H9 (cell line): ENCODE results near the gene HEYL. TPM values are rescaled to one million over a fixed set of nuclear protein-coding genes. Genes with fewer than 3 reads are reported as not detected.

Experiments
- DNase-seq: peaks from one replicate; pipeline ENCODE4 v3.0.0-alpha.2; 2017
- H2AFZ ChIP-seq: one replicate; pipeline ENCODE4 v1.6.1; 2013; ENCODE audit warnings: mild to moderate bottlenecking, low read length, control low read depth, moderate library complexity
- H2AK5ac ChIP-seq: 2 replicates; pipeline ENCODE4 v1.6.1; 2013; ENCODE audit warnings: low read length, control low read depth, mixed read lengths; ENCODE audit not compliant: insufficient read length
- H2BK120ac ChIP-seq: one replicate; pipeline ENCODE4 v1.6.1; 2013; ENCODE audit warnings: low read depth, mild to moderate bottlenecking, low read length, control low read depth, inconsistent platforms; ENCODE audit not compliant: poor library complexity, severe bottlenecking
- H2BK12ac ChIP-seq: 2 replicates; pipeline ENCODE4 v1.6.1; 2013; ENCODE audit warnings: low read length, control low read depth, mixed read lengths, low read depth; ENCODE audit not compliant: insufficient read length
- H2BK15ac ChIP-seq: 2 replicates; pipeline ENCODE4 v1.6.1; 2013; ENCODE audit warnings: low read depth, low read length, control low read depth
- H2BK20ac ChIP-seq: one replicate; pipeline ENCODE4 v1.6.1; 2013; ENCODE audit warnings: low read depth, mild to moderate bottlenecking, low read length, control low read depth, inconsistent platforms; ENCODE audit not compliant: poor library complexity, severe bottlenecking
- H2BK5ac ChIP-seq: 2 replicates; pipeline ENCODE4 v1.6.1; 2013; ENCODE audit warnings: low read length, control low read depth, mixed read lengths; ENCODE audit not compliant: insufficient read length
- H3K14ac ChIP-seq: 2 replicates; pipeline ENCODE4 v1.6.1; 2013; ENCODE audit warnings: low read length, control low read depth; ENCODE audit not compliant: insufficient read depth
- H3K18ac ChIP-seq: 2 replicates; pipeline ENCODE4 v1.6.1; 2013; ENCODE audit warnings: low read depth, mild to moderate bottlenecking, mixed read lengths, low read length, control low read depth; ENCODE audit not compliant: insufficient read length
- H3K23ac ChIP-seq: 2 replicates; pipeline ENCODE4 v1.6.1; 2013; ENCODE audit warnings: low read length, control low read depth, mixed read lengths, low read depth; ENCODE audit not compliant: insufficient read length
- H3K23me2 ChIP-seq: 2 replicates; pipeline ENCODE4 v1.6.1; 2013; ENCODE audit warnings: low read depth, mild to moderate bottlenecking, mixed read lengths, low read length, control low read depth; ENCODE audit not compliant: insufficient read length, poor library complexity, severe bottlenecking
- H3K27ac ChIP-seq: 2 replicates; pipeline ENCODE4 v1.5.1; 2013; ENCODE audit warnings: low read length, control low read depth, mixed read lengths, low read depth; ENCODE audit not compliant: insufficient read length
- H3K27me3 ChIP-seq: 2 replicates; pipeline ENCODE4 v1.6.1; 2013; ENCODE audit warnings: low read length, control low read depth, inconsistent platforms; ENCODE audit not compliant: insufficient read depth
- H3K4ac ChIP-seq: 2 replicates; pipeline ENCODE4 v1.6.1; 2013; ENCODE audit warnings: low read depth, mild to moderate bottlenecking, control low read depth, inconsistent platforms, low read length, moderate library complexity
- H3K4me1 ChIP-seq: 2 replicates; pipeline ENCODE4 v1.6.1; 2013; ENCODE audit warnings: low read length, control low read depth, inconsistent platforms; ENCODE audit not compliant: insufficient read depth
- H3K4me2 ChIP-seq: 2 replicates; pipeline ENCODE4 v1.6.1; 2013; ENCODE audit warnings: low read length, control low read depth, mixed read lengths; ENCODE audit not compliant: insufficient read length, insufficient read depth
- H3K56ac ChIP-seq: 2 replicates; pipeline ENCODE4 v1.6.1; 2013; ENCODE audit warnings: low read depth, mild to moderate bottlenecking, mixed read lengths, low read length, control low read depth; ENCODE audit not compliant: insufficient read length
- H3K79me1 ChIP-seq: 2 replicates; pipeline ENCODE4 v1.6.1; 2013; ENCODE audit warnings: low read depth, mild to moderate bottlenecking, moderate library complexity, low read length, control low read depth, inconsistent platforms; ENCODE audit not compliant: insufficient read depth, poor library complexity, severe bottlenecking
- H3K79me2 ChIP-seq: 2 replicates; pipeline ENCODE4 v1.6.1; 2013; ENCODE audit warnings: low read length, control low read depth, inconsistent platforms; ENCODE audit not compliant: insufficient read depth
- H3K9ac ChIP-seq: 2 replicates; pipeline ENCODE4 v1.6.1; 2013; ENCODE audit warnings: low read length, control low read depth, mixed read lengths; ENCODE audit not compliant: insufficient read length; ENCODE audit errors: extremely low read depth
- H3K9me3 ChIP-seq: one replicate; pipeline ENCODE4 v1.6.1; 2013; ENCODE audit warnings: low read depth, low read length, inconsistent platforms; ENCODE audit not compliant: control insufficient read depth
- H3T11ph ChIP-seq: one replicate; pipeline ENCODE4 v1.6.1; 2013; ENCODE audit warnings: mild to moderate bottlenecking, low read length, control low read depth, inconsistent platforms
- H4K20me1 ChIP-seq: one replicate; pipeline ENCODE4 v1.6.1; 2013; ENCODE audit not compliant: control insufficient read depth, insufficient read length, insufficient read depth
- H4K5ac ChIP-seq: 2 replicates; pipeline ENCODE4 v1.6.1; 2013; ENCODE audit warnings: low read depth, mild to moderate bottlenecking, mixed read lengths, low read length, control low read depth; ENCODE audit not compliant: insufficient read length
- H4K8ac ChIP-seq: replicated peaks from 2 replicates; pipeline ENCODE4 v1.6.1; 2013; ENCODE audit warnings: low read length, control low read depth, mixed read lengths, low read depth; ENCODE audit not compliant: insufficient read length
- H4K91ac ChIP-seq: 2 replicates; pipeline ENCODE4 v1.6.1; 2013; ENCODE audit warnings: low read depth, mild to moderate bottlenecking, moderate library complexity, mixed read lengths, low read length, control low read depth; ENCODE audit not compliant: insufficient read length
- H3K27ac Mint-ChIP-seq, 3 experiments: 2 replicates in 2 of 3; 3 replicates in 1 of 3; pipeline ENCODE4 v1.8.0; 2020 to 2021; ENCODE audit warnings: mixed read lengths in 3 of 3, mild to moderate bottlenecking in 1 of 3, moderate library complexity in 1 of 3
- H3K27me3 Mint-ChIP-seq: 2 replicates; pipeline ENCODE4 v1.8.0; 2021; ENCODE audit warnings: low read depth, mild to moderate bottlenecking, moderate library complexity, mixed read lengths
- H3K36me3 Mint-ChIP-seq, 3 experiments: 2 replicates in 2 of 3; 3 replicates in 1 of 3; pipeline ENCODE4 v1.8.0; 2020 to 2021; ENCODE audit warnings: low read depth in 3 of 3, mixed read lengths in 3 of 3; ENCODE audit not compliant: insufficient read depth in 1 of 3
- H3K4me1 Mint-ChIP-seq, 2 experiments: 2 replicates each; pipeline ENCODE4 v1.8.0; 2020; ENCODE audit warnings: mixed read lengths in 2 of 2
- H3K4me3 Mint-ChIP-seq, 2 experiments: 2 replicates in 1 of 2; 3 replicates in 1 of 2; pipeline ENCODE4 v1.8.0; 2020 to 2021; ENCODE audit warnings: mild to moderate bottlenecking in 2 of 2, mixed read lengths in 2 of 2, moderate library complexity in 1 of 2
- H3K9me3 Mint-ChIP-seq, 2 experiments: 2 replicates in 1 of 2; 3 replicates in 1 of 2; pipeline ENCODE4 v1.8.0; 2020; ENCODE audit warnings: mild to moderate bottlenecking in 2 of 2, mixed read lengths in 2 of 2, moderate library complexity in 1 of 2
- WGBS: extraction: QIAGEN DNeasy Blood & Tissue Kit; methylation state at CpG from one replicate; pipeline ENCODE4 v1.1.7; 2013; ENCODE audit warnings: missing lambda C conversion rate, low lambda C conversion rate, mixed read lengths; ENCODE audit not compliant: insufficient read length; ENCODE audit errors: extremely low coverage; 5-methylcytosine and 5-hydroxymethylcytosine counted together
- total RNA-seq: library from RNA; stranded (reverse); gene quantifications from 2 replicates; pipeline ENCODE4 v1.2.1, GENCODE V29; 2021
- TF ChIP-seq, protein P1 (sequence below): fragments of 200-600 bp; sonication (generic); conservative IDR thresholded peaks from 3 replicates; pipeline ENCODE4 v1.8.0; 2021; ENCODE audit warnings: antibody characterized with exemption, mild to moderate bottlenecking

The HEYL gene
- total RNA-seq, 1 experiment from 2014 or later: 1.9 TPM

DNA sequence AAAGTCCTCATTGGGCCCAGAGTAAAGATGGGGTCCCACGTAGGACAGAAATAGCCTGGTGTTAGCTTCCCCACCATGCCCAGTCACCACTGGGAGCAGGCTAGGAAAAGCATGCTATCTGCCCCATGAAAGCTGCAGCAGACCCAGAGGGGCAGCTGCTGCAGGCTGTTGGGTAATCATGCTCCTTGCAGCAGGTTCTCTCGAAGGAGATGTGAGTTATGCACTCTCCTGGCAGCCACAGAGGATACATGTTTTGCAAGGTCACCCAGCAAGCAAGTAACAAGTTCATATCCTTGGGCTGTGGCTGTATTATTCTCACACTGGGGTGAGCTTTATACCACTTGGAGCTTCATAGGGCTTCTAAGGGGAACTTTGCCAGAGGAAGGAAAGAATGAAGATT is 9.1 kb upstream of the HEYL start:
- Histone ChIP-seq H3K9ac (no peak overlapping the region), H2AFZ (no peak overlapping the region), H4K8ac (no peak overlapping the region), H3K79me2 (no peaks in the 10 kb centered on the region), H3K4me1 (no peaks in the 10 kb centered on the region), H3T11ph (no peak overlapping the region), H4K5ac (no peak overlapping the region), H3K56ac (no peak overlapping the region), H2BK5ac (no peak overlapping the region), H3K23ac (no peak overlapping the region), H2BK20ac (no peak overlapping the region), H2BK15ac (no peak overlapping the region), H2BK12ac (no peak overlapping the region), H3K27ac (no peak overlapping the region), H4K91ac (no peak overlapping the region), H3K4ac (no peak overlapping the region), H3K9me3 (no peaks in the 10 kb centered on the region), H3K27me3 (no peaks in the 10 kb centered on the region), H2AK5ac (no peak overlapping the region), H3K4me2 (no peak overlapping the region), H3K14ac (no peak overlapping the region), H3K18ac (no peak overlapping the region), H3K79me1 (no peaks in the 10 kb centered on the region), H4K20me1 (no peaks in the 10 kb centered on the region), H3K23me2 (no peaks in the 10 kb centered on the region), H2BK120ac (no peak overlapping the region)
- WGBS: no CpG with 5 or more reads among the region's 2 CpGs
- Mint-ChIP-seq H3K27me3 (peaks cover 80% of the 10 kb centered on the region), H3K36me3 (no peaks in the 10 kb centered on the region), H3K4me3 (no peak overlapping the region), H3K4me1 (peaks cover 8 to 17% of the 10 kb centered on the region in 2 experiments), H3K9me3 (no peaks in the 10 kb centered on the region), H3K27ac (no peak overlapping the region)
- DNase-seq: no peak
- TF ChIP-seq, protein P1, sequence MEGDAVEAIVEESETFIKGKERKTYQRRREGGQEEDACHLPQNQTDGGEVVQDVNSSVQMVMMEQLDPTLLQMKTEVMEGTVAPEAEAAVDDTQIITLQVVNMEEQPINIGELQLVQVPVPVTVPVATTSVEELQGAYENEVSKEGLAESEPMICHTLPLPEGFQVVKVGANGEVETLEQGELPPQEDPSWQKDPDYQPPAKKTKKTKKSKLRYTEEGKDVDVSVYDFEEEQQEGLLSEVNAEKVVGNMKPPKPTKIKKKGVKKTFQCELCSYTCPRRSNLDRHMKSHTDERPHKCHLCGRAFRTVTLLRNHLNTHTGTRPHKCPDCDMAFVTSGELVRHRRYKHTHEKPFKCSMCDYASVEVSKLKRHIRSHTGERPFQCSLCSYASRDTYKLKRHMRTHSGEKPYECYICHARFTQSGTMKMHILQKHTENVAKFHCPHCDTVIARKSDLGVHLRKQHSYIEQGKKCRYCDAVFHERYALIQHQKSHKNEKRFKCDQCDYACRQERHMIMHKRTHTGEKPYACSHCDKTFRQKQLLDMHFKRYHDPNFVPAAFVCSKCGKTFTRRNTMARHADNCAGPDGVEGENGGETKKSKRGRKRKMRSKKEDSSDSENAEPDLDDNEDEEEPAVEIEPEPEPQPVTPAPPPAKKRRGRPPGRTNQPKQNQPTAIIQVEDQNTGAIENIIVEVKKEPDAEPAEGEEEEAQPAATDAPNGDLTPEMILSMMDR: no peak
